Heart left ventricle (tissue), 16 donors: Measurements from ENCODE around the gene SH3BP4. TPM values are rescaled to one million over a fixed set of nuclear protein-coding genes. Genes with fewer than 3 reads are reported as not detected.

Source experiments
- ATAC-seq, 4 donors: fragments of 200-7000 bp; cut with Tn5 transposase; one replicate each; pipeline ENCODE4 v1.9.1; 2020 to 2022; ENCODE audit warnings: moderate library complexity in 4 of 4, mild to moderate bottlenecking in 3 of 4, moderate number of reproducible peaks in 1 of 4
- DNase-seq, 5 donors: peaks; one replicate each; pipeline ENCODE4 v3.0.0-alpha.2; 2020
- H3K27ac ChIP-seq, 12 donors: fragments of 200-600 bp; sonication (generic) in 4 of 12; one replicate each; pipeline versions ENCODE4 v1.5.0 to v1.8.0; 2016 to 2022; ENCODE audit warnings: mild to moderate bottlenecking in 2 of 12
- H3K27me3 ChIP-seq, 9 donors: fragments of 200-600 bp; sonication (generic) in 2 of 9; one replicate each; pipeline versions ENCODE4 v1.5.1 to v1.8.0; 2016 to 2022; ENCODE audit warnings: mild to moderate bottlenecking in 3 of 9
- H3K36me3 ChIP-seq, 9 donors: fragments of 200-600 bp; sonication (generic) in 2 of 9; one replicate each; pipeline versions ENCODE4 v1.5.0 to v1.8.0; 2018 to 2022; ENCODE audit warnings: mild to moderate bottlenecking in 2 of 9
- H3K4me1 ChIP-seq, 12 donors: fragments of 200-600 bp; sonication (generic) in 4 of 12; one replicate each; pipeline versions ENCODE4 v1.5.0 to v1.8.0; 2016 to 2022; ENCODE audit warnings: mild to moderate bottlenecking in 3 of 12
- H3K4me3 ChIP-seq, 12 donors: fragments of 200-600 bp; sonication (generic) in 4 of 12; one replicate each; pipeline versions ENCODE4 v1.5.0 to v1.8.0; 2017 to 2022; ENCODE audit warnings: mild to moderate bottlenecking in 9 of 12, moderate library complexity in 4 of 12
- H3K9me3 ChIP-seq, 12 donors: fragments of 200-600 bp; sonication (generic) in 4 of 12; one replicate each; pipeline versions ENCODE4 v1.5.0 to v1.8.0; 2016 to 2022; ENCODE audit warnings: mild to moderate bottlenecking in 1 of 12
- POLR2A ChIP-seq, 2 donors: fragments of 450-650 bp; IDR thresholded peaks; one replicate each; pipeline ENCODE4 v1.6.1; 2017; ENCODE audit warnings: antibody characterized with exemption in 2 of 2, mild to moderate bottlenecking in 2 of 2, moderate library complexity in 2 of 2
- WGBS, 4 donors: extraction: QIAGEN DNeasy Blood & Tissue Kit in 2 of 4; methylation state at CpG; one replicate each; pipeline versions ENCODE4 v1.1.5 to v1.1.7; 2013 to 2018; 5-methylcytosine and 5-hydroxymethylcytosine counted together
- intact Hi-C, 10 donors: fragments of 100-400 bp; cut with DNase I; formaldehyde crosslinking; loops; one replicate each; pipeline versions ENCODE4 v1.11.1 to v1.14.2; 2022
- polyA plus RNA-seq, 2 donors: library from polyadenylated mRNA; stranded (reverse); fragments of 200-250 nt; gene quantifications; one replicate each; pipeline ENCODE4 v1.2.3, GENCODE V29; 2013
- total RNA-seq, 9 donors: library from RNA; depleted of rRNA in 2 of 9; stranded (reverse); fragments of >200 nt in 2 of 9; fragmentation: NEBNext Ultra II Directional in 3 of 9; extraction: Animal tissue kit (Norgen Biotek cat#: 25700) in 3 of 9; gene quantifications; one replicate each; pipeline versions ENCODE4 v1.1.0 to v1.2.4, GENCODE V29; 2016 to 2023
- TF ChIP-seq, protein P1 (sequence below), 12 donors: fragments of 200-600 bp; sonication (generic) in 4 of 12; IDR thresholded peaks; one replicate each; pipeline versions ENCODE4 v1.5.0 to v1.8.0; 2018 to 2022; ENCODE audit warnings: antibody characterized with exemption in 12 of 12, mild to moderate bottlenecking in 5 of 12
- donor health status: ischemic (EF 13 %, LVEDD 7.1; RV severe dilation, severe dysfunction).
- donor health status: healthy with polysubstance abuse.
- donor health status: DM: no; HTN: yes; CAD: no.
- donor health status: DM: no; HTN: no; CAD: no.
- donor health status: ischemic (EF 25% LVEDD 6.9; RV normal size, moderate dysfunction).
- donor health status: ischemic (EF 25% LVEDD 5.7; RV mildly dilated, moderate dysfunction).
- donor health status: healthy.
- donor health status: DM: yes; HTN: yes; CAD: no.
- donor health status: ischemic (EF 35%, LVEDD 5.7; RV mildly dilated, moderate dysfunction).
- donor health status: nonischemic (EF 11% LVEDD 7.7; RV severe dilation, severe dysfunction).
- donor health status: DM: yes; HTN: yes; CAD: no.
- donor health status: PGD.
- donor health status: ischemic (EF 29% LVEDD 5.4; RV normal size, mild dysfunction).
- donor health status: nonischemic (EF 23%, LVEDD 6.1; RV moderate dilation, normal function).

SH3BP4 gene
- total and polyA plus RNA-seq, 11 donors = 5.4 to 33.5 (median 12.4) TPM

DNA sequence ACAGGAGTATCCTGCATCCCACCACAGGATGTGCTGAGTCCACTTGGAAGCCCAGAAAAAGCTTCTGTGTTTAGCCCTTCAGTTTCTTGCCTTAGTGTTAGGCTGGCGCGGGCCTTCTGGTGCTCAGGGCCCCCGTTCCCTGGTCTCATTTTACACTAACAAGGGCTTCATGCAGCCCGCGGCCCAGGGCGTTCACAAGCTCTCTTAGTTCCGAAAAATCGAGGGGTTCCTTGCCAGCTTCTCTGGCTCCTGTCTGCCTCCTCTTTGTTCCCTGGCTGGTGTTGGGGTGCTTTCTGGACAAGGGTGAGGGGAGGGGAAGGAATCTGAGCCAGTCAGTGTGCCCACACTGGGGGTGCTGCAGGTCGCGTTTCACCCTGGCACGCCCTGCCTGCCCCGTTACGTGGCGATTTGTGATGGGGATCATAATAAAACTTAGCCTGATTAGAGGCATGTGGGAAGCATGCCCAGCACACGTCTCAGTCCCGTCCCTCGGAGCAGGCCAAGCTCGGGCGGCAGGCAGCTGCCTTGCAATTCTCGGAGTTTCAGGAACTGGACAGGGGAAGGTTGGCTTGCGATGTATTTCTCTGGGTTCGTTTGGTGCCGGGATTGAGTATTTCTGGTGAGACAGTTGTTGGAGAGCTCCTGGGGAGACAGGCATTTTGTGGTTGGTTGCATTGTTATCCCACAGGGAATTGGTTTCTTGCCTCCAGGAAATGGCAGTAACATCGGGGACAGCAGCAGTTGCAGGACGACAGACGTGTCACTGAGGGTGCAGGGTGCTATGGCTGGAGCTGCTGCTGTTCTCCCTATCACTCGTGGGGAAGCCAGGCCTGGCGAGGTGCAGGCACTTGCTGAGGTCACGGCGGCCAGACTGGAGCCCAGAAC, 22.9 kb downstream of the SH3BP4 start:
- DNase-seq = no peak
- peak in 3 of 4 donors; percentile 39 to 68 (median 63) for ATAC-seq
- Histone ChIP-seq H3K9me3 (peaks cover 0 to 2% (median 0%) of the 10 kb centered on the region in 12 donors), H3K4me3 (no peak overlapping the region), H3K36me3 (no peaks in the 10 kb centered on the region), H3K27me3 (no peaks in the 10 kb centered on the region), H3K27ac (no peak overlapping the region), H3K4me1 (peaks cover 0 to 56% (median 29%) of the 10 kb centered on the region in 12 donors)
- WGBS, 4 donors = 47 to 53% (median 50%) methylated on average over 24 to 30 of the region's 30 CpGs
- intact Hi-C loops = no loop called here
- no peak for TF ChIP-seq POLR2A (IDR thresholded peaks at IDR 0.05)
- TF ChIP-seq, protein P1, sequence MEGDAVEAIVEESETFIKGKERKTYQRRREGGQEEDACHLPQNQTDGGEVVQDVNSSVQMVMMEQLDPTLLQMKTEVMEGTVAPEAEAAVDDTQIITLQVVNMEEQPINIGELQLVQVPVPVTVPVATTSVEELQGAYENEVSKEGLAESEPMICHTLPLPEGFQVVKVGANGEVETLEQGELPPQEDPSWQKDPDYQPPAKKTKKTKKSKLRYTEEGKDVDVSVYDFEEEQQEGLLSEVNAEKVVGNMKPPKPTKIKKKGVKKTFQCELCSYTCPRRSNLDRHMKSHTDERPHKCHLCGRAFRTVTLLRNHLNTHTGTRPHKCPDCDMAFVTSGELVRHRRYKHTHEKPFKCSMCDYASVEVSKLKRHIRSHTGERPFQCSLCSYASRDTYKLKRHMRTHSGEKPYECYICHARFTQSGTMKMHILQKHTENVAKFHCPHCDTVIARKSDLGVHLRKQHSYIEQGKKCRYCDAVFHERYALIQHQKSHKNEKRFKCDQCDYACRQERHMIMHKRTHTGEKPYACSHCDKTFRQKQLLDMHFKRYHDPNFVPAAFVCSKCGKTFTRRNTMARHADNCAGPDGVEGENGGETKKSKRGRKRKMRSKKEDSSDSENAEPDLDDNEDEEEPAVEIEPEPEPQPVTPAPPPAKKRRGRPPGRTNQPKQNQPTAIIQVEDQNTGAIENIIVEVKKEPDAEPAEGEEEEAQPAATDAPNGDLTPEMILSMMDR (IDR thresholded peaks at IDR 0.05) = no peak

DNA sequence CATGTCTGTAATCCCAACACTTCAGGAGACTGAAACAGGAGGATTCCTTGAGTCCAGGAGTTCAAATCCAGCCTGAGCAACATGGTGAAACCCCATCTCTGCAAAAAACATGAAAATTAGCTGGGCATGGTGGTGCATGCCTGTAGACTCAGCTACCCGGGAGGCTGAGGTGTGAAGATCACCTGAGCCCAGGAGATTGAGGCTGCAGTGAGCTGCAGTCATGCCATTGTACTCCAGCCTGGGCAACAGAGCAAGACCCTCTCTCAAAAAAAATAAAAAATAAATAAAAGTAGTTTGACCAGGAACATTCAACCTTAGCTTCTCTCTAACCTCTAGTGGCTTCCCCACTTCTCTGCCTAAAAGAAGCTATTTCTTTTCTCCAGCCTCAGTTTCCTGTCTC, 23.8 kb downstream of the SH3BP4 start:
- Histone ChIP-seq H3K27ac (no peak overlapping the region), H3K9me3 (peaks cover 0 to 4% (median 0%) of the 10 kb centered on the region in 12 donors), H3K36me3 (no peaks in the 10 kb centered on the region), H3K4me3 (no peak overlapping the region), H3K4me1 (peaks cover 0 to 60% (median 36%) of the 10 kb centered on the region in 12 donors), H3K27me3 (no peaks in the 10 kb centered on the region)
- intact Hi-C loops = no loop called here
- DNase-seq (no peak), ATAC-seq (no peak)
- 64 to 100% (median 97%) methylated on average over 1 of the region's 1 CpG for WGBS, 4 donors
- TF ChIP-seq, protein P1 (IDR thresholded peaks at IDR 0.05) = no peak
- no peak for TF ChIP-seq POLR2A (IDR thresholded peaks at IDR 0.05)

DNA sequence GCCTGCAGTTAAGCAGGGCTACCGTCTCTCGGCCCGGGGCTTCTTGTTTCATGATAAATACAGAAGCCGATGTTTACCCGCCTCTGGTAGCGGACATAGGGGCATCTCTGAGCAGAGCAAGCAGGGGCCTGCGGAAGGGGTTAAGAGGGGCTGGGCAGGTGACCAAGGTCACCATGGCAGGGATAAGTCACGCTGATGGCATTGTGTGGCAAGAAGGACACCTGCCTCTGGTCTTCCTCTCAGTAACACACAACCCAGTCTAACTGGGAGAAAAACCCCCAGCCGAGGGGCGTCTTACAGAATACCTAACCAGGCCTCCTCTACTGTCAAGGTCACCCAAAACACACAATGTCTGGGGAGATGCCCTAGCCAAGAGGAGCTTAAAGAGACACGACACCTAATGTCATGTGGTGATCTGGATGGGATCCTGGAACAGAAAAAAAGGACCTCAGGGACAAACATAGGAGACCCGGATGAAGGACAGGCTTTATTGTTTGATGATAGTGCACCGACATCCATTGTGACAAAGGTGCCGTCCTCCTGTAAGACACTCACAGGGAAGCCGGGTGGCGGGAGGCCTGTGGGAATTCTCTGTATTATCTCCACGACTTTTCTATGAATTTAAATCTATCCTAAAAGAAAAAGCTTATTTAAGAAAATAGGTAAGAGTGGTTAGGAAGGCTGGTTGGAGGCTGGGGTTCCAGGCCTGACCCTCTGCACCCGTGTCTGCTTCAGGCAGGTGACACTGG, 24.8 kb downstream of the SH3BP4 start:
- H3K9me3 ChIP-seq = peaks cover 0 to 4% (median 0%) of the 10 kb centered on the region in 12 donors
- H3K27me3 ChIP-seq = no peaks in the 10 kb centered on the region
- TF ChIP-seq, protein P1 (IDR thresholded peaks at IDR 0.05) = no peak
- no peak for TF ChIP-seq POLR2A (IDR thresholded peaks at IDR 0.05)
- no peak for ATAC-seq
- H3K4me1 ChIP-seq = peaks cover 0 to 71% (median 45%) of the 10 kb centered on the region in 12 donors
- H3K4me3 ChIP-seq = no peak overlapping the region
- WGBS, 4 donors = 68 to 79% (median 78%) methylated on average over 18 of the region's 18 CpGs
- no peak for DNase-seq
- intact Hi-C loops = no loop called here
- no peak overlapping the region for H3K27ac ChIP-seq
- no peaks in the 10 kb centered on the region for H3K36me3 ChIP-seq

DNA sequence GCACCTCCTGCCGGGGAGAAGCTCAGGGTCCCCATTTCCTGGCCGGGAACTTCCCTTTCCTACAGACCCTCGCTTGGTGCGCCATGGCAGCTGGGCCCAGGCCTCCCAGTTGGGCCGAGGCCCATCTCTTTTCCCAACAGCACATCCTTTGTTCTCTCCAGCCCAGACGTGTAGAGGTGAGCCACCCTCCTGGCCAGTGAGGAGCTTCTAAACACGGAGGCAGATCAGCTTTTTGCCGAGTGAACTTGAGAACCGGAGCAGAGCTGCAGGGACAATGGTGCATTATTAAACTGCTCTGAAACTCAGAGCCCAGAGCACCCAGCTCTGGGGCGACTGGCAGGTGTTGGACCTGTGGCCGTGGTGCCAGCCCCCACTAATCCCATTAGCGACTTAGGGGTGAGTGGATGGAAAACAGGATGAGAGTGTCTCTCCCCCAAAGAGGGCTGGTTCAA, 25.4 kb downstream of the SH3BP4 start:
- Histone ChIP-seq H3K9me3 (peaks cover 0 to 4% (median 0%) of the 10 kb centered on the region in 12 donors), H3K4me3 (no peak overlapping the region), H3K27me3 (no peaks in the 10 kb centered on the region), H3K27ac (no peak overlapping the region), H3K4me1 (peaks cover 0 to 77% (median 49%) of the 10 kb centered on the region in 12 donors), H3K36me3 (no peaks in the 10 kb centered on the region)
- no peak for DNase-seq
- ATAC-seq = no peak
- intact Hi-C loops = no loop called here
- WGBS, 4 donors = 75 to 79% (median 77%) methylated on average over 8 to 12 of the region's 12 CpGs
- no peak for TF ChIP-seq POLR2A (IDR thresholded peaks at IDR 0.05)
- TF ChIP-seq, protein P1 (IDR thresholded peaks at IDR 0.05) = no peak
